Omental fat pad (tissue), 4 donors: ENCODE measurements around the gene SCYL1. TPM values are rescaled to one million over a fixed set of nuclear protein-coding genes. Genes with fewer than 3 reads are reported as not detected.

Experiments
- ATAC-seq: fragments of 150-250 bp; one replicate; pipeline ENCODE4 v1.9.1; 2016; ENCODE audit warnings: mild to moderate bottlenecking, moderate library complexity; ENCODE audit not compliant: low FRiP score
- DNase-seq: peaks from one replicate; pipeline ENCODE4 v3.0.0-alpha.2; 2019; ENCODE audit warnings: low spot score
- total RNA-seq, 4 donors: library from RNA; depleted of rRNA; stranded (reverse); fragments of >200 nt; gene quantifications; one replicate each; pipeline ENCODE4 v1.1.0, GENCODE V29; 2016
- TF ChIP-seq, protein P1 (sequence below), 3 donors: fragments of 450-650 bp; IDR thresholded peaks; one replicate each; pipeline ENCODE4 v1.5.1; 2016 to 2017; ENCODE audit warnings: antibody characterized with exemption in 3 of 3, mild to moderate bottlenecking in 3 of 3, moderate library complexity in 2 of 3

SCYL1 gene
- total RNA-seq, 4 donors from 2014 or later = 75.4 to 105 (median 88.8) TPM

DNA sequence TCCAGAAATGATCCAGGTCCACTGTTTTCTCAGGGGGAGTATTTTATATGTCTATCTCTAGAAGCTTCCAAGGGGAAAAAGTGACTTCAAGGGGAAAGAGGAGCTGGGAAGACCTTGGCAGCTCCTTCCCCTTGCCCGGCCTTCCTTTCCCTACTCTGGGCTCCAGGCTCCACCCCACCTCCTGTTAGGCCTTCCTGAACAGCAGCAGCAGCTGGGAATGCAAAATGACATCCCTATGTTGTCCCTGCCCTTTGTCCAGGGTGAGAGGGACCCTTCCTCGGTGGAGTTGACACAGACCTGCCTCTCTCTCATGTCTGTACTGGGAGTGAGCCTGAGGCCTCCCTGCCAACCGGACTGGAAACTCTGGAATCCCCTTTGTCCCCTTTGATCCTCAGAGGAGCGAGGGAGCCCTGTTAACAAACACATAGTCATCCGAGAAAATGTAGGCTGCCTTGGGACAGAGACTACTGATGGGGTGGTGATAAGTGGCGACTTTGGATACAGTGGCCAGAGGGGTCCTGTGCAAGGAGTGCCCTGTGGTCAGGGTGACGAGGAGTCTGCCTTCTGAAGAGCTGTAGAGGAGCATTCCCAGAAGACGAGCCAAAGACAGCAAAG lies 35.1 kb upstream of the SCYL1 start:
- ATAC-seq (no peak), DNase-seq (no peak)
- TF ChIP-seq, protein P1, sequence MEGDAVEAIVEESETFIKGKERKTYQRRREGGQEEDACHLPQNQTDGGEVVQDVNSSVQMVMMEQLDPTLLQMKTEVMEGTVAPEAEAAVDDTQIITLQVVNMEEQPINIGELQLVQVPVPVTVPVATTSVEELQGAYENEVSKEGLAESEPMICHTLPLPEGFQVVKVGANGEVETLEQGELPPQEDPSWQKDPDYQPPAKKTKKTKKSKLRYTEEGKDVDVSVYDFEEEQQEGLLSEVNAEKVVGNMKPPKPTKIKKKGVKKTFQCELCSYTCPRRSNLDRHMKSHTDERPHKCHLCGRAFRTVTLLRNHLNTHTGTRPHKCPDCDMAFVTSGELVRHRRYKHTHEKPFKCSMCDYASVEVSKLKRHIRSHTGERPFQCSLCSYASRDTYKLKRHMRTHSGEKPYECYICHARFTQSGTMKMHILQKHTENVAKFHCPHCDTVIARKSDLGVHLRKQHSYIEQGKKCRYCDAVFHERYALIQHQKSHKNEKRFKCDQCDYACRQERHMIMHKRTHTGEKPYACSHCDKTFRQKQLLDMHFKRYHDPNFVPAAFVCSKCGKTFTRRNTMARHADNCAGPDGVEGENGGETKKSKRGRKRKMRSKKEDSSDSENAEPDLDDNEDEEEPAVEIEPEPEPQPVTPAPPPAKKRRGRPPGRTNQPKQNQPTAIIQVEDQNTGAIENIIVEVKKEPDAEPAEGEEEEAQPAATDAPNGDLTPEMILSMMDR (IDR thresholded peaks at IDR 0.05) = no peak

DNA sequence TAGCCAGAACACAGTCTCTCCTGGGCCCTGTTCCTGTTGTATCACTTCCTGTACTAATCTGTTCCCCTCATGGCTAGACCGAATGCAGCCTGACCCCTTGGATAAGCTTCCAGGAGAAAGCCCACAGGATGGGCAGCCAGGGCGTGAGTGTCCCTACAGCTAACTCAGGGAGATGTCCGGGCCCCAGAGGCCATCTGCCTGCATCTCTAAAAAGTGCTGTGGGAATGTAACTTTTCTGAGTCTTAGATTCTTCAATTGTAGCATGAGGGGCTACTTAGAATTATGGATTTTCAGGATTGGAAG lies 33.8 kb upstream of the SCYL1 start:
- TF ChIP-seq, protein P1 (IDR thresholded peaks at IDR 0.05) = no peak
- ATAC-seq = no peak

DNA sequence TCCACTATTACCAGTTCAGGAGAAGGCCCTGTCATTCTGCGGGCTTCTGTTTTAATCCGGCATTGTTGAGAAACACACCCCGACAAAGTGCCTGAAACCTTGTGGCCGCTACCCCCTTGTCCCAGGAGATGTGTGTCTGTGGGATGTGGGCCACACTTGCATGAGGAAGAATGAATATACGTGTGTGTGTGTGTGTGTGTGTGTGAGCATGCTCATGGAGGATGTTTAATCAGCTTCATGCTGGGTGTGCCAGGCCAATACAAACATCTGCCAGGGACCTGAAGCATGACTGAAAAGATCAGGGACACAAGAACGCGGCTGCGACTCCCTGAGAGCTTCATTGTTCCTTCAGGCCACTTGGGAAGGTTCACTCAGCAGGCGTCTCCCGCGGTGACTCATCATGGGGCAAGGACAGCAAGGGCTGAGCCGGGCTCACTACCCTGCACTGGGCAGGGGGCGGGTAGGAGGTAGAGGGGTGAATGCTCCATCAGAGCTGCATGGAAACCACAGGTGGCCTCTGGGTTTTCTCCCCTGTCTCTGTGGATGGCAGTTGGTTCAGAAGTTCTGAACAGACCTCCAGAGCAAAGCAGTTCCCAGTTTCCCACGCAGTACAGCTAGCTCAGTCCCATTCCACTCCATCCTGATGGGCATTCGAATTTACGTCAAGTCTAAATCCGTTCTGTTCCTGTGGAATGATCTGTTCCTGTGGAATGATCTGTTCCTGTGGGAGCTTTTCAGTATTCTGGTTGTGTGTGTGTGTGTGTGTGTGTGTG lies 33.1 kb upstream of the SCYL1 start:
- ATAC-seq (peak; percentile 7), DNase-seq (peak; percentile 63)
- TF ChIP-seq, protein P1 (IDR thresholded peaks at IDR 0.05) = no peak

More for the DNA sequence above, 33.8 kb upstream of the SCYL1 start:
- no peak for DNase-seq

DNA sequence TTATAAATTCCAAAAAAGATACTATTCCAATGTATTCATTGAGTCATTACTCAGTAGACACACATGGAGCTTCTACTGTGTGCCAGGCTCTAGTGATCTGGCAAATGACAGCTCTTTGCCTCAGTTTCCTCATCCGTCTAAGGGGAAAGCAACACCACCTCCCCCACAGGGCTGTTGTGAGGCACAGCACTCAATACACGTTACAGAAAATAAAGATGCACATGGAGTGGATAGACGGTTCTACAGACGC lies 32.6 kb upstream of the SCYL1 start:
- DNase-seq (no peak), ATAC-seq (no peak)
- TF ChIP-seq, protein P1 (IDR thresholded peaks at IDR 0.05) = no peak

DNA sequence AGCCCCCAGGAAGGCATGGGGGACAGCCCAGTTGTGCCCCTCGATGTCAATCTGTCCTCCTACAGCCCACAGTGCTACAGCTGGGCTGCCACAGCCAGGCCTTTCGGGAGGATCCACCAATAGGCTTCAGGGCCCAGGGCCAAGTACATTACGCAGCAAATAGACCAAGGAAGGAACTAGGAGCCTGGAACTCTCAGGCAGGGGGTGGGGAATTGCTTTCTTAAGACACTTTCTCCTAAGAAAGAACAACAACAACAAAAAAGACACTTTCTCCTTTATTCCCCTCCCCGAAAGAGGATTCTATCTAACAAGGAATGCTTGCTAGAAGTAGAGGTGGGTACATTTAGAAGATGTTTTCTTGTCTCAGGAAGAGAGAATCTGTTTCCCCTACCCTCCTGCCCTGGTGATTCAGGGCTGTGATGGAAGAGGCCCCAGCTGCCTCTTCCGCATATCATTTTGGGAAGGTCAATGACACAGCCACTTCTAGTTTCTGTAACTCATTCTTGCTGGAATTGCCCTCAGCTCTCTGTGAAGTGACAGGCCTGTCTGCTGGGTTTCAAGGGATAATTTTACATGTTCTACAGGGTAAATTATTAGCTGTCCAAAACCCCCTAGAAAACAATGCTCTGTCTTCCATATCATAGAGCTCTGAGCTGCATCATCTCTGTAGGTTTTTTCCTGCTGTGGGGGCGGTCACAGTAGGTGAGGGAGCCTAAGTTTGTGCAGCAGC lies 32.1 kb upstream of the SCYL1 start:
- ATAC-seq (peak; percentile 19), DNase-seq (peak; percentile 65)
- TF ChIP-seq, protein P1 (IDR thresholded peaks at IDR 0.05) = no peak

DNA sequence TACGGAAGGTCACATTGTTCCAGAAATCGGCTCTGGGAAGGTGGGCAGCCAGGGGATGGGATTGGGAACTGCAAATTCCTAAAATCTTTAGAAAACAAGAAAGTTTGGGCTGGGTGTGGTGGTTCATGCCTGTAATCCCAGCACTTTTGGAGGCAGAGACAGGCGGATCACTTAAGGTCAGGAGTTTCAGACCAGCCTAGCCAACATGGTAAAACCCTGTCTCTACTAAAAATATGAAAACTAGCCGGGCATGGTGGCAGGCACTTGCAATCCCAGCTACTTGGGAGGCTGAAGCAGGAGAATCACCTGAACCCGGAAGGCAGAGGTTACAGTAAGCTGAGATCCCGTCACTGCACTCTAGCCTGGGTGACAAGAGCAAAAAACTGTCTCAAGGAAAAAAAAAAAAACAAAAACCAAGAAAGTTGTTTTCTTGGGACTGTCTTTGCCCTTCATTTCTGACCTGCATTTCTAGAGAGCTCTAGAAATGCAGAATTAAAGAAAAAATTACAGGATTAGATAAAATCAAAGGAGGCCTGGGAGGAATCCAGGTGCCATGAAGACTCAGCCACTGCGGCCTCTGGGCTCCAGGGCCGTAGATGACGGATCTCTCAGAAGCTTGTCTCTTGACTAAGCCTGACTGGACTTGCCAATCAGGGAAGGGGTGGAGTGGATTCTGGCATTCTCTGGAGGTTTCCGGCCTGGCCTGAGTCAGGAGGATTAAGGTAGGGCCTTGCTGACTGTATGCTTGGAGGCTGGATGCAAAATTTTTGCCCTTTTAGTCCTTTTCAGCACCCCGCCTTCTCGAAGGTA lies 31.3 kb upstream of the SCYL1 start:
- DNase-seq (peak; percentile 77), ATAC-seq (peak; percentile 38)
- TF ChIP-seq, protein P1 (IDR thresholded peaks at IDR 0.05) = no peak
